Activated naive CD8-positive, alpha-beta T cell treated with anti-CD3 and anti-CD28 coated beads, Interleukin-2, amount 10 ng/mL, durations not matched to agents 7 days and 5 days (primary cell): ENCODE results near the gene CASP7. TPM values are rescaled to one million over a fixed set of nuclear protein-coding genes. Genes with fewer than 3 reads are reported as not detected.

Source experiments
- ATAC-seq: fragments of 150-1000 bp; cut with Tn5 transposase; one replicate; pipeline ENCODE4 v1.10.0; 2021; ENCODE audit warnings: low read depth, moderate library complexity
- POLR2A ChIA-PET: fragments of 350-600 bp; sonication (Branson Sonifier 250); formaldehyde crosslinking; loops from one replicate; lab custom pipeline; 2021; ENCODE audit warnings: antibody characterized with exemption; lab: Charles Lee
- DNase-seq: peaks from one replicate; pipeline ENCODE4 v3.0.0; 2021
- H3K27ac Mint-ChIP-seq: one replicate; pipeline ENCODE4 v1.8.0; 2022; ENCODE audit warnings: mild to moderate bottlenecking, mixed read lengths
- H3K27me3 Mint-ChIP-seq: one replicate; pipeline ENCODE4 v1.8.0; 2022; ENCODE audit warnings: mild to moderate bottlenecking, moderate library complexity, mixed read lengths
- H3K36me3 Mint-ChIP-seq: one replicate; pipeline ENCODE4 v1.8.0; 2021; ENCODE audit warnings: mild to moderate bottlenecking, mixed read lengths
- H3K4me1 Mint-ChIP-seq: one replicate; pipeline ENCODE4 v1.8.0; 2021; ENCODE audit warnings: mixed read lengths
- H3K4me3 Mint-ChIP-seq: one replicate; pipeline ENCODE4 v1.8.0; 2022; ENCODE audit warnings: mild to moderate bottlenecking, moderate library complexity, mixed read lengths
- H3K9me3 Mint-ChIP-seq: one replicate; pipeline ENCODE4 v1.8.0; 2021; ENCODE audit warnings: mixed read lengths
- total RNA-seq, 2 experiments: library from RNA; stranded (reverse); gene quantifications; one replicate each; pipeline ENCODE4 v1.2.3, GENCODE V29; 2021

Gene CASP7
- 10 to 100 TPM; 32.6 to 35.9 TPM for total RNA-seq

DNA sequence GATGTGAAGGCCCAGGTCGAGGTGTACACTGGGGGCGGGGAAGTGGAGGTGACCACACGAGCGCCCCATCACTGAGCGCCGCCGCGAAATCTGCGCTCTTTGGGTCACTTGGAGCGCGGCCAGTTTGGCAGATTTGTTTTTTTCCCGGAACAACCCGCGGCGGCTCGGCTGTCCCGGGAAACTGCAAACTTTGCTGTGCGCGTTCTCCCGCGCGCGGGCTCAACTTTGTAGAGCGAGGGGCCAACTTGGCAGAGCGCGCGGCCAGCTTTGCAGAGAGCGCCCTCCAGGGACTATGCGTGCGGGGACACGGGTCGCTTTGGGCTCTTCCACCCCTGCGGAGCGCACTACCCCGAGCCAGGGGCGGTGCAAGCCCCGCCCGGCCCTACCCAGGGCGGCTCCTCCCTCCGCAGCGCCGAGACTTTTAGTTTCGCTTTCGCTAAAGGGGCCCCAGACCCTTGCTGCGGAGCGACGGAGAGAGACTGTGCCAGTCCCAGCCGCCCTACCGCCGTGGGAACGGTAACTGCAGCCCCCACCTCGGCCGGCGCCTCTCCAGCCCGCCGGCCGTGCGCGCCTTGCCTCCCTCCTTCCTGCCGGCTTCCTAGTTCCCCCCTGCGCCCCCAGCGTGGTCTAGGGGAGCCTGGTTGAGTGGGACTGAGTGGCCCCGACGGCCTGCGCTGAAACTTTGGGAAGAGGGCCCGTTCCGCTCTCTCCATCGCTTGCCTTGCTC, at the start of gene CASP7:
CASP7 (plus strand) TSS at position 450 of the 727 bp plus-strand sequence. CDS start 17,582 bp downstream, outside the sequence.
- peaks cover under 1% of the 10 kb centered on the region for H3K27me3 Mint-ChIP-seq
- peaks cover 41% of the 10 kb centered on the region for H3K4me1 Mint-ChIP-seq
- POLR2A ChIA-PET, result interaction anchor here (0.6 to 4.1 kb wide), 7 partner anchors 9 to 1304 kb away, joined by 3 to 30 read pairs (median 4); partner anchors contain the start of genes DCLRE1A and NHLRC2

DNA sequence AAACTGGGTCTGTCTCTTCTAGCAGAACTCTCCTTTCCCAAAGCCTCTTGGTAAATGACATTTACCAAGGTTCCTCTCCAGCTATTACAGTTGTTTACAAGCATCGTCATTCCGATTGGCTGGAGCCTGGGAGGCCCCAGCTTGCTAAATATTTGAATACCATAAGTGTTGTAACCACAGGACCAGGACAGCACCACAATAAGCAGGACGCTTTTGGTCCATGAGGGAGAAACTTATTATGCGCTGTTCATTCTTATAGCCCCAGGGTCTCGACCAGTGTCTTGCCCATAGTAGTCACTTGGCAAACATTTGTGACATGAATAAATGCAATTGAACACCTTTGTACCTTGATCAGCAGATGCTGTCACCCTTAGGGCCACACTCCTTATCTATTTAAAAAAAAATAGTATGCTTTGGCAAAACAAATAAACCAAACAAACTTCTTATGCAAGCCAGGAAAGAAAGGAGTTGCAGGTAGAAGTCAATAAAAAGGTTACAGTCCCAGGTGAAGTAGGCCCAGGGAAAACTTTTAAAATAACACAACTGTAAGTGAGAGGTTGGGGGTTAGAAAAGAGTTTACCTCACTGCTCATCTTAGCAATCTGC, 48.7 kb upstream of the CASP7 start:
- no peak overlapping the region for H3K4me3 Mint-ChIP-seq
- H3K36me3 Mint-ChIP-seq, result no peaks in the 10 kb centered on the region
- H3K9me3 Mint-ChIP-seq, result no peaks in the 10 kb centered on the region
- POLR2A ChIA-PET, result no interaction called here
- DNase-seq (no peak), ATAC-seq (no peak)
- no peak overlapping the region for H3K27ac Mint-ChIP-seq
- peaks cover 3% of the 10 kb centered on the region for H3K27me3 Mint-ChIP-seq
- H3K4me1 Mint-ChIP-seq, result no peaks in the 10 kb centered on the region

More for the DNA sequence above, at the start of gene CASP7:
- peak within 1 kb of the TSS; percentile 97 for H3K27ac Mint-ChIP-seq
- DNase-seq, result peak; percentile 87
- peaks cover 27% of the 10 kb centered on the region for H3K36me3 Mint-ChIP-seq
- peak within 1 kb of the TSS; percentile 98 for H3K4me3 Mint-ChIP-seq
- peak; percentile 93 for ATAC-seq
- peaks cover 10% of the 10 kb centered on the region for H3K9me3 Mint-ChIP-seq

DNA sequence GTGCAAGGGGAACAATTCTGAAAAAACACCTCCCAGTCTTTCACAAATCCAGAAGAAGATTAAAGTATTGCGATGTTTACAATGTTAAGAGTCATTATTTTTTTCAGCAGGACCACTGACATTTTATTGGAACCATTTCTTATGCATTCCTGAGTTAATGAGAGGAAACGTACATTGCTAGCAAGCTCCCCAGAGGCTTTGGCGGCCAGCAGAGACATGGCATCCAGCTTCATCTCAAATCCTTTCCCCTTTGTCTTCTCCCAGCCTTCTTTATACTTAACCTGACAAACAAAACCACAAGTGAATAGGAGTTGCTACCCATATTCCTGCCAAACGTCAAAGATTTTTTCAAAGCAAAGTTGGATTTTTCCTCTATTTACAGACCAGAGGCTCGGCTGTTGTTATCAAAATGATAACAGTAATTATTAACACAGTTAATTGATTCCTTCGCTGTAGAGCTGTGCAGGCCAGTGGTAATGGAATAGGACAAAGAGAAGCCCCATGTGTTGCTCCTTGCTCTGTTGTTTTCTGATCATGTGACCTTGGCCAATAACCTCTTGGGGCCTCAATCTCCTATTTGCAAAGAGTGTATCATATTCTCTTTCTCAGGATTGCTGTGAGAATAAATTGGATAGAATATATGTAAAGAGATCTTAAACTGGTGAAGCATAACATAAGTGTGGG, 47.9 kb upstream of the CASP7 start:
- Mint-ChIP-seq H3K27ac (no peak overlapping the region), H3K4me3 (no peak overlapping the region), H3K4me1 (no peaks in the 10 kb centered on the region), H3K9me3 (no peaks in the 10 kb centered on the region), H3K36me3 (no peaks in the 10 kb centered on the region), H3K27me3 (peaks cover 3% of the 10 kb centered on the region)
- DNase-seq, result no peak
- no peak for ATAC-seq
- POLR2A ChIA-PET, result no interaction called here

DNA sequence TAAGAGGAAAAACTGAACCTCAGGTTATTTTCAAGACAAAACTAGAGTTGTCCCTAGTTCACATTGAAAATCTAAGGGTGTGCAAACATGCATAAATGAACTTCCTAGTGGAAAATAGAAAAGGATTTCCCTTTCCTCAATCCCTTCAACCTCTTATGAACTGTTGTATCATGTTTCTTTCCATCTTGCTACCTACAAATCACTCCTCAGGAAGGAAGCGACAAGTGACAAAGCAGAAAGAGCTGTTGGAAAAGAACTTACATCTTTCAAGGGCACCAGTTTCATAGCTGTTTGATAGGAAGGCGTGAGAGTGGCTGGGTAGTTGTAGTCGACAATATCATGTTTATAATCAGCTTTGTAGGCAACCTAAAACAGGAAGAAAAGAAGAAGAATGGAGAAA, 39.7 kb upstream of the CASP7 start:
- Mint-ChIP-seq H3K9me3 (no peaks in the 10 kb centered on the region), H3K36me3 (peaks cover 2% of the 10 kb centered on the region), H3K27ac (no peak overlapping the region), H3K4me1 (no peaks in the 10 kb centered on the region), H3K4me3 (no peak overlapping the region), H3K27me3 (peaks cover 31% of the 10 kb centered on the region)
- POLR2A ChIA-PET, result no interaction called here
- DNase-seq, result no peak
- no peak for ATAC-seq

DNA sequence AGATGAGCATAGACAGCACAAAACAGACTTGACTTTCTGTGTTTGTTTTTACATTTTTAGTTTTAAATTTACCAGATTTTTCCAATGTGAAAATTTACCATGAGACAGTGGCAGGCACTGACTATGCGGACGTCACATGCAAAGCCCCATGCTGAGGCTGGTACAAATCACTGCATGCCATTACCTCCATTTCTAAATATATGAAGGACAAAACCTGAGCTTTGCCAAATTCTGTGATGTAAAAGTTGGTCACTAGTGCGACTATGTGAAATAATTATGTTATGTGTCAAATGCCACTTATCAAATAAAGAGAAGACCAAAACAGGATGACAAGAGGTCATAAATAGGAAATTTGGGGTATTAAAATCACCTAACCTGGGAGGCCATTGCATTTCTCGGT, 38.0 kb upstream of the CASP7 start:
- POLR2A ChIA-PET, result no interaction called here
- Mint-ChIP-seq H3K9me3 (no peaks in the 10 kb centered on the region), H3K27ac (no peak overlapping the region), H3K36me3 (peaks cover 2% of the 10 kb centered on the region), H3K27me3 (peaks cover 34% of the 10 kb centered on the region), H3K4me3 (no peak overlapping the region), H3K4me1 (no peaks in the 10 kb centered on the region)
- ATAC-seq (no peak), DNase-seq (no peak)

DNA sequence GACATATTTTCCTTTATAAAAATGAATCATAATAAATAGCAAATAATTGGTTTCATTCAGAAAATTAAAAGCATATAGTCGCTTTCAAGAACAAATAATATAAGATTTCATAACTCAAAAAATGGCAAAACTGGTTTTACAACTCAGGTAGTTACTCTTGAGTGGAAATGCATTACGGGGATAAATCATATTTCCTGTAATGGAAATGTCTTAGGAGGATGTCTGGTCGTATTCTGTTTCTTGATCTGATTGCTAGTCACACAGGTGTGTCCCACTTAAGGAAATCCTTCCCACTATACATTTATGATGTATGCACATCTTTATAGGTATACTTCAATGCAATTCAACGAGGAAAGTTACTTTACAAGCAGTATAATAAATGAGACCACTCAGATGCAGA, 36.5 kb upstream of the CASP7 start:
- Mint-ChIP-seq H3K36me3 (peaks cover 2% of the 10 kb centered on the region), H3K9me3 (no peaks in the 10 kb centered on the region), H3K4me1 (no peaks in the 10 kb centered on the region), H3K27me3 (peaks cover 38% of the 10 kb centered on the region), H3K4me3 (no peak overlapping the region), H3K27ac (no peak overlapping the region)
- ATAC-seq, result no peak
- DNase-seq, result no peak
- POLR2A ChIA-PET, result no interaction called here

DNA sequence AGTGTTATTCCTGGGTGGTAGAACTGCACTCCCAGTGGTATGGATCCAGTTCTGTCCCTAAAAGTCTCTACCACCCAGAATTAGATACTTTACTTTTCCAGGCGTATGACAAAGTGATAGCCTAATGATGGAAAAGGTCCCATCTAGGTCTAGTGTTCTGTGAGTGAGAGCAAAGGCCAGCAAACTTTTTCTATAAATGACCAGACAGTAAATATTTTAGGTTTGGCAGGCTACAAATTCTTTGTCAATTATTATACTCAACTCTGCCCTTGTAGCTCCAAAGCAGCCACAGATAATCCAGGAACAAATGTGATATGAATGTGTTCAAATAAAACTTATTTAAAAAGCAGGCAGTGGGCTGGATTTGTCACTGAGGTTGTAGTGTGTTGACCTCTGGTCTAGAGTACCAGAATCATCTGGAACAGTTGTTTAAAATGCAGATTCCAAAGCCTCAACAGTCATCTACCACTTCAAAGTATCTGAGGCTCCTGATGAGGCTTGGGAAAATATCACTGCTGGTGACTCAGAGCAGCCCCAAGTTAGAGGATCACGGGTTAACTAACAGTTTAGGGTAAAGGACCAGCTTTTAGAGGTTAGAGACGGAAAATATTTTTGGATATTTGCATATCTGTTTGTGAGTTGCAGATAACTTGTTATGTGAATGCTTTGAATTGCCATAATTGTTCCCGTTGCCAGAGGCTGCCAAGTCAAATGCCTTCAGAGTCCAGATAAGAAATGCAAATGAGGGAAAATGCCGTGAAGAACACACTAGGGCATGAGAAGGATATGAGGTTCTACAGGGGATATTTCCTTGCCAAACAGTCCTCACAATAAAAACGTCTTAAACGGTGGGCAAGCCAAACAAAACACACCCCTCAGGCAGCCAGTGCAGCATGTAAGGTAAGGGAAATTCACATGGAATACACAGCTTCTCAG, 35.3 kb upstream of the CASP7 start:
- no peaks in the 10 kb centered on the region for H3K9me3 Mint-ChIP-seq
- POLR2A ChIA-PET, result no interaction called here
- H3K4me3 Mint-ChIP-seq, result no peak overlapping the region

DNA sequence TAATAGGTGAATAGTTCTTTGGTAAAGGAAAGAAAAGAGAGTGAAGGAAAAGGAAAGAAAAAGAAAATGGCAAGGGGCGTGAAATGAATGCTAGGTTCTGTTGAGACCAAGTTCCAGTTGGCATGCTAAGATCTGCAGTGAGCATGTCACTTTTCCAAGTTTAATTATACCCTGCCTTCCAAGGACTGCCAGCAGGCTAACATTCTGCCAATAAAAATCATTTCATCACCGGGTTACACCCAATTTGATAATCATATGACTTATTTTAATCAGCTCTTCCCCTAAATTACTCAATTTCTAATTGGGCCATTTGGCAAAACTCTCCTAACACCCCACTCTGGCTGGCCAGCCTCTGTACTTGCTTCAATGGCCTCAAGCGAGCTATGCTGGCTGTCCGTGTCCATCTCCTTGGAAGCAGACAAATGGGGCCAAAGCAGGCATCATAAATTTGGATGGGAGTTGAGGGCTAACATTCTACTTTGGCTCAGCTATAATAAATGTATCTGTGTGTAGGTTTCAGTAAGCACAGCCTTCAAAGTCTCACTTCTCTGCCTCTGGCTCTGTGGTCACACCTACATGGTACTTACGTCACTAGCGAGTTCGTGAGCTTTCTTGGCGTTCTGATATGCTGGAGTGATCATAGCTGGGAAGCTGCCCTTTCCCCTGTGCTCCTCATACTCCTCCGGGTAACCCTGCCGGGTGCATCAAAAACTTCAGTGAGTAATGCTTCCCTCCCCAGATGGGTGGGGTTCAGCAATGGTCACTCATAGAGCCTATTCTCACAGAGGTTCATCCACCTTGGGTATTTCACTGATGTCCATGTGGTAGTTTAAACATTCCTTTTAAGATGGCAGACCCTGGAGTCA, 33.1 kb upstream of the CASP7 start:
- H3K27ac Mint-ChIP-seq, result no peak overlapping the region
- no peak overlapping the region for H3K4me3 Mint-ChIP-seq

More for the DNA sequence above, 35.3 kb upstream of the CASP7 start:
- H3K27ac Mint-ChIP-seq, result no peak overlapping the region
- peaks cover 41% of the 10 kb centered on the region for H3K27me3 Mint-ChIP-seq
- no peak for DNase-seq
- no peaks in the 10 kb centered on the region for H3K4me1 Mint-ChIP-seq
- H3K36me3 Mint-ChIP-seq, result peaks cover 2% of the 10 kb centered on the region
- ATAC-seq, result no peak

DNA sequence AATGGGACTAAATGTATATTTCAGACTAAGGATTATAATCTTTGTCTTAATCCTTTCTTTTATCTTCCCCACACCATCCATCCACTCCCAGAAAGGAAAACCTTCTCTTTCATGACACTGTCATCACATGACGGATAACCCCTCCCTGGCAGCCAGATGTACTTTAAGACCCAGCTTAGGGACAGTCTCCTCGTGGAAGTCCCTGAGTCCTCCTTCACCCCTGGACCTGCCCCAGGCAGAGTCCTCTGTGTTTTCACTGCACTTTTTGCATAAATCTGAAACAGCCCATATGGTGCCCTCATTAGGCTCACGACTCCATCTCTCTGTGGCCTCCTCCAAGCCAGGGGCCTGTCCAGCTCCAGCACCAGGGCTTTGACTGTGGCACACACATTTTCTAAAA, 31.9 kb upstream of the CASP7 start:
- no peak for ATAC-seq
- Mint-ChIP-seq H3K9me3 (peaks cover 2% of the 10 kb centered on the region), H3K27ac (no peak overlapping the region), H3K36me3 (no peaks in the 10 kb centered on the region), H3K4me1 (no peaks in the 10 kb centered on the region), H3K27me3 (peaks cover 29% of the 10 kb centered on the region), H3K4me3 (no peak overlapping the region)
- POLR2A ChIA-PET, result no interaction called here
- no peak for DNase-seq

More for the DNA sequence above, 33.1 kb upstream of the CASP7 start:
- no peak for ATAC-seq
- H3K4me1 Mint-ChIP-seq, result no peaks in the 10 kb centered on the region
- POLR2A ChIA-PET, result no interaction called here
- H3K9me3 Mint-ChIP-seq, result peaks cover 2% of the 10 kb centered on the region
- no peak for DNase-seq
- H3K27me3 Mint-ChIP-seq, result peaks cover 32% of the 10 kb centered on the region
- no peaks in the 10 kb centered on the region for H3K36me3 Mint-ChIP-seq

DNA sequence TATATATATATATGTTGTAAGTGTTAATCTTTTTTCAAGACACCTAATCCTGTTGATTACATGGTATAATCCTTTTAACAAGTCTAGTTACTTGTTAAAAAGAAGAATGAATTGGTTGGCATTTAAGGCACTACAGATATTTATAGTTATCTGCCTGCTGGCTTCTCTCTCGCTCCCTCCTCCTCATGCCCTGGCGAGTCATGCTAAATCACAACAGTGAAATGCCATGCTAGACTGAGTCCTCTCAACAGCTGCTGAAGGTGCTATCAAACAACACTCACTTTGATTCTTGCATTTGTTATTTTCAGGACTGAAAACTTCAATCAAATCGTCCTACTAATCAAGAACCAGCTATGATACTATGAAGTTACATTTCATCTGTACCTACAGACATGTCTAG, 31.2 kb upstream of the CASP7 start:
- no peak overlapping the region for H3K4me3 Mint-ChIP-seq
- POLR2A ChIA-PET, result no interaction called here
- DNase-seq (no peak), ATAC-seq (no peak)
- no peak overlapping the region for H3K27ac Mint-ChIP-seq
- peaks cover 33% of the 10 kb centered on the region for H3K27me3 Mint-ChIP-seq
- H3K4me1 Mint-ChIP-seq, result no peaks in the 10 kb centered on the region
- no peaks in the 10 kb centered on the region for H3K36me3 Mint-ChIP-seq
- H3K9me3 Mint-ChIP-seq, result peaks cover 2% of the 10 kb centered on the region

DNA sequence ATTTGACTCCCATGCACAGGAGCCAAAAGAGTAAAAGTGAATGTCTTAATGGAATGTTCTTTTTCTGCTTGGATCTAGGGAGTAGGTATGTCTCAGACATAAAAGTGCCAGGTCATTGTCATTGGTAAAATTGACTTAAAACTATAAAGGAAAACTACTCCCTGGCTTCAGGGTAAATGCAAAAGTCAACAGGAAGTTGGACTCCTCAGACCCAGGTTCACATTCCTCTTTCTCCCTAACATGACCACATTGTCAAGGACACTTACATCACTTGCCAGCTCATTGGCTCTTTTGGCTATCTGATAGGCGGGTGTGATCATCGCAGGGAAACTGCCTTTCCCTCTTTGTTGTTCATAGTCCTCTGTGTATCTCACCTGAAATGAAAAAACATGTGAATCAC, 29.5 kb upstream of the CASP7 start:
- no peak for DNase-seq
- H3K27me3 Mint-ChIP-seq, result peaks cover 47% of the 10 kb centered on the region
- POLR2A ChIA-PET, result no interaction called here
- no peak for ATAC-seq
- no peaks in the 10 kb centered on the region for H3K4me1 Mint-ChIP-seq
- H3K9me3 Mint-ChIP-seq, result peaks cover 2% of the 10 kb centered on the region
- H3K4me3 Mint-ChIP-seq, result no peak overlapping the region
- no peaks in the 10 kb centered on the region for H3K36me3 Mint-ChIP-seq
- H3K27ac Mint-ChIP-seq, result no peak overlapping the region

DNA sequence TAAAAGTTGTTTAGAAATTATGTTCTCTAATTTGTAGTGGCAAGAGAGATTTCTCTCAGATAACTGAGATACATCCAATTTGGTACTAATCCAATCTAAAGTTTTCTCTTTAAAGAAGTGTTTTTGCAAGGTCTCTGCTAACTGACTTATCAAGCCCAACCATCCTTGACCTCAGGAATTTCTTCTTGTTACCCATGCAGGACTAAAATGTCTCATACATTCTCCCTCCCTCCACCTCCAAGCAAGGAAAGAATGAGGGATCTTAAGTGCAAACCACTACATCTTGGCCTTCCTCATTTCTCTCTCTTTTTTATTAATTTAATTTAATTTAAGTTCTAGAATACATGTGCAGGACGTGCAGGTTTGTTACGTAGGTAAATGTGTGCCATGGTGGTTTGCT, 28.7 kb upstream of the CASP7 start:
- H3K27me3 Mint-ChIP-seq, result peaks cover 50% of the 10 kb centered on the region
- no peaks in the 10 kb centered on the region for H3K36me3 Mint-ChIP-seq
- peaks cover 2% of the 10 kb centered on the region for H3K9me3 Mint-ChIP-seq
- H3K4me3 Mint-ChIP-seq, result no peak overlapping the region
- no peak for DNase-seq
- H3K27ac Mint-ChIP-seq, result no peak overlapping the region
- ATAC-seq, result no peak
- POLR2A ChIA-PET, result no interaction called here
- H3K4me1 Mint-ChIP-seq, result no peaks in the 10 kb centered on the region
